Ovary (tissue), 9 donors: ENCODE measurements around the gene PANK2. TPM values are rescaled to one million over a fixed set of nuclear protein-coding genes. Genes with fewer than 3 reads are reported as not detected.

Experiments used
- DNase-seq, 5 donors: peaks; one replicate each; pipeline ENCODE4 v3.0.0-alpha.2; 2019 to 2020
- H3K27ac ChIP-seq, 2 donors: fragments of 200-600 bp; one replicate each; pipeline versions ENCODE4 v1.5.1 to v1.8.0; 2019 to 2022
- H3K27me3 ChIP-seq: fragments of 200-600 bp; one replicate; pipeline ENCODE4 v1.8.0; 2022
- H3K36me3 ChIP-seq: fragments of 200-600 bp; sonication (generic); one replicate; pipeline ENCODE4 v1.5.1; 2019
- H3K4me1 ChIP-seq: one replicate; pipeline ENCODE4 v1.8.1; 2013; ENCODE audit warnings: mild to moderate bottlenecking, moderate library complexity; ENCODE audit not compliant: insufficient read depth
- H3K4me3 ChIP-seq: fragments of 200-600 bp; sonication (generic); one replicate; pipeline ENCODE4 v1.5.1; 2017
- H3K9me3 ChIP-seq, 2 donors: fragments of 200-600 bp in 1 of 2; sonication (generic) in 1 of 2; one replicate each; pipeline versions ENCODE4 v1.5.1 to v1.8.1; 2013 to 2019; ENCODE audit warnings: mild to moderate bottlenecking in 1 of 2, moderate library complexity in 1 of 2
- CTCF ChIP-seq, 3 donors: fragments of 450-650 bp in 2 of 3; fragments of 200-600 bp in 1 of 3; IDR thresholded peaks; one replicate each; pipeline versions ENCODE4 v1.5.1 to v1.8.0; 2016 to 2022; ENCODE audit warnings: antibody characterized with exemption in 3 of 3, mild to moderate bottlenecking in 1 of 3
- EP300 ChIP-seq: sonication (generic); formaldehyde crosslinking; IDR thresholded peaks from one replicate; pipeline ENCODE4 v1.6.1; 2017; ENCODE audit warnings: antibody characterized with exemption
- POLR2A ChIP-seq: fragments of 450-650 bp; IDR thresholded peaks from one replicate; pipeline ENCODE4 v1.6.1; 2017; ENCODE audit warnings: antibody characterized with exemption, mild to moderate bottlenecking, moderate library complexity
- WGBS, 3 donors: extraction: QIAGEN DNeasy Blood & Tissue Kit in 1 of 3; methylation state at CpG; one replicate each; pipeline versions ENCODE4 v1.1.5 to v1.1.7; 2013 to 2017; 5-methylcytosine and 5-hydroxymethylcytosine counted together
- intact Hi-C, 4 donors: fragments of 100-400 bp; cut with DNase I; formaldehyde crosslinking; loops; one replicate each; pipeline versions ENCODE4 v1.11.0 to v1.15.1; 2022 to 2023
- polyA plus RNA-seq, 2 donors: library from polyadenylated mRNA; stranded (reverse); fragments of 200-250 nt in 1 of 2; fragments of 350-450 nt in 1 of 2; fragmentation: Illumina TruSeq in 1 of 2; extraction: RNeasy Lipid Tissue Mini Kit (QIAGEN cat#74804) in 1 of 2; gene quantifications; one replicate each; pipeline ENCODE4 v1.2.3, GENCODE V29; 2013 to 2014
- total RNA-seq, 7 donors: library from RNA; depleted of rRNA in 2 of 7; stranded (reverse); fragments of >200 nt in 2 of 7; fragmentation: NEBNext Ultra II Directional in 3 of 7; extraction: Animal tissue kit (Norgen Biotek cat#: 25700) in 3 of 7; gene quantifications; one replicate each; pipeline versions ENCODE4 v1.1.0 to v1.2.4, GENCODE V29; 2016 to 2023
- donor health status: DM: no; HTN: no; CAD: no; lungs with moderate emphysema.
- donor health status: DM: no; HTN: no; CAD: no.
- donor health status: Bipolar disorder and iron deficiency.
- donor health status: DM: yes; HTN: yes; CAD: no.
- donor health status: DM: no; HTN: no; CAD: no.
- donor health status: DM: yes; HTN: yes; CAD: no.

Gene PANK2
- total and polyA plus RNA-seq, 9 donors: 20.0 to 39.5 (median 33.9) TPM

- no peaks in the 10 kb centered on the region for H3K36me3 ChIP-seq
- no peaks in the 10 kb centered on the region for H3K27me3 ChIP-seq
- peaks cover 11% of the 10 kb centered on the region for H3K4me1 ChIP-seq
- WGBS, 3 donors: 69 to 74% (median 73%) methylated on average over 4 of the region's 4 CpGs
- DNase-seq: peak in 1 of 5 donors; percentile 61
- no peak overlapping the region for H3K27ac ChIP-seq
- TF ChIP-seq EP300: no peak
- no peak for TF ChIP-seq POLR2A
- no peak for TF ChIP-seq CTCF (IDR thresholded peaks at IDR 0.05)
- intact Hi-C loops: no loop called here
- H3K4me3 ChIP-seq: no peak overlapping the region
- no peaks in the 10 kb centered on the region for H3K9me3 ChIP-seq
Measured at GRCh38 chr20:3908667-3909066, 19.5 kb downstream of the PANK2 start.

- DNase-seq: no peak
- TF ChIP-seq CTCF (IDR thresholded peaks at IDR 0.05) (no peak), POLR2A (no peak), EP300 (no peak)
Measured at GRCh38 chr20:3909952-3910366, 20.8 kb downstream of the PANK2 start.

GRCh38 chr20:3910853-3911252 is 21.7 kb downstream of the PANK2 start:
- Histone ChIP-seq H3K27me3 (no peaks in the 10 kb centered on the region), H3K9me3 (no peaks in the 10 kb centered on the region), H3K27ac (no peak overlapping the region), H3K4me1 (peaks cover 1% of the 10 kb centered on the region), H3K4me3 (no peak overlapping the region), H3K36me3 (no peaks in the 10 kb centered on the region)
- 80 to 88% (median 83%) methylated on average over 2 of the region's 2 CpGs for WGBS, 3 donors
- TF ChIP-seq CTCF (IDR thresholded peaks at IDR 0.05) (no peak), POLR2A (no peak)
- intact Hi-C loops: no loop called here
- no peak for DNase-seq

More at GRCh38 chr20:3909952-3910366, 20.8 kb downstream of the PANK2 start:
- H3K27ac ChIP-seq: no peak overlapping the region
- H3K4me3 ChIP-seq: no peak overlapping the region
- no peaks in the 10 kb centered on the region for H3K36me3 ChIP-seq
- no peaks in the 10 kb centered on the region for H3K9me3 ChIP-seq
- no peaks in the 10 kb centered on the region for H3K27me3 ChIP-seq
- peaks cover 4% of the 10 kb centered on the region for H3K4me1 ChIP-seq
- intact Hi-C loops: no loop called here

- H3K27me3 ChIP-seq: no peaks in the 10 kb centered on the region
- H3K4me1 ChIP-seq: peaks cover 1% of the 10 kb centered on the region
- DNase-seq: no peak
- H3K27ac ChIP-seq: no peak overlapping the region
- intact Hi-C loops: no loop called here
- H3K4me3 ChIP-seq: no peak overlapping the region
- H3K9me3 ChIP-seq: no peaks in the 10 kb centered on the region
- no peaks in the 10 kb centered on the region for H3K36me3 ChIP-seq
- 72 to 87% (median 73%) methylated on average over 2 of the region's 2 CpGs for WGBS, 3 donors
- TF ChIP-seq CTCF (IDR thresholded peaks at IDR 0.05) (no peak), EP300 (no peak), POLR2A (no peak)
Measured at GRCh38 chr20:3911956-3912355, 22.8 kb downstream of the PANK2 start.

GRCh38 chr20:3914446-3914845 is 25.3 kb downstream of the PANK2 start:
- H3K27me3 ChIP-seq: no peaks in the 10 kb centered on the region
- 96 to 98% (median 96%) methylated on average over 2 of the region's 2 CpGs for WGBS, 3 donors
- no peaks in the 10 kb centered on the region for H3K9me3 ChIP-seq
- no peaks in the 10 kb centered on the region for H3K4me1 ChIP-seq
- no peak overlapping the region for H3K4me3 ChIP-seq
- no peaks in the 10 kb centered on the region for H3K36me3 ChIP-seq
- TF ChIP-seq CTCF (IDR thresholded peaks at IDR 0.05) (no peak), EP300 (no peak), POLR2A (no peak)
- no peak for DNase-seq
- intact Hi-C loops: no loop called here
- no peak overlapping the region for H3K27ac ChIP-seq
